ENCODE data around the gene WNT7B. TPM values are rescaled to one million over a fixed set of nuclear protein-coding genes. Genes with fewer than 3 reads are reported as not detected.
"Not testable (repeated sequence)": the region's sequence is repeated elsewhere in the genome, so short reads cannot be mapped to it uniquely, and the experiment has no call there.

Gene WNT7B
- total RNA-seq, 2 experiments from 2014 or later, result not detected

- no peak overlapping the region for H3K27ac Mint-ChIP-seq
- no peaks in the 10 kb centered on the region for H3K36me3 Mint-ChIP-seq (ENCODE audit: low read depth)
- H3K27me3 Mint-ChIP-seq (ENCODE audit: low read depth), result no peaks in the 10 kb centered on the region
- DNase-seq (no peak), ATAC-seq (no peak)
- H3K4me1 Mint-ChIP-seq (ENCODE audit: low read depth), result peaks cover 20% of the 10 kb centered on the region
- ChIA-PET POLR2A (interaction anchor here (0.8 to 1.8 kb wide), 6 partner anchors 27 to 110 kb away, joined by 3 to 16 read pairs (median 4); no protein-coding TSS in a partner anchor), CTCF (interaction anchor here (0.7 to 4.9 kb wide), 39 partner anchors 10 to 424 kb away, joined by 3 to 129 read pairs (median 7); partner anchors contain the start of genes CDPF1 and TRMU)
- H3K9me3 Mint-ChIP-seq (ENCODE audit: insufficient read depth), result no peaks in the 10 kb centered on the region
- no peak overlapping the region for H3K4me3 Mint-ChIP-seq
These were observed 30.3 kb upstream of the WNT7B start for GRCh38 chr22:46007003-46007847.

GRCh38 chr22:46006379-46007002 is 29.5 kb upstream of the WNT7B start:
- ATAC-seq (peak; percentile 91), DNase-seq (peak; percentile 90)
- H3K4me1 Mint-ChIP-seq (ENCODE audit: low read depth), result peaks cover 20% of the 10 kb centered on the region
- ChIA-PET POLR2A (interaction anchor here (0.8 to 1.8 kb wide), 5 partner anchors 28 to 111 kb away, joined by 3 to 16 read pairs (median 4); no protein-coding TSS in a partner anchor), CTCF (interaction anchor here (0.6 to 4.9 kb wide), 49 partner anchors 10 to 637 kb away, joined by 3 to 129 read pairs (median 5); partner anchors contain the start of genes CDPF1 and TRMU)
- H3K27me3 Mint-ChIP-seq (ENCODE audit: low read depth), result no peaks in the 10 kb centered on the region
- no peaks in the 10 kb centered on the region for H3K36me3 Mint-ChIP-seq (ENCODE audit: low read depth)
- H3K27ac Mint-ChIP-seq, result peak overlapping the region; percentile 6
- no peak overlapping the region for H3K4me3 Mint-ChIP-seq
- H3K9me3 Mint-ChIP-seq (ENCODE audit: insufficient read depth), result no peaks in the 10 kb centered on the region

- H3K4me3 Mint-ChIP-seq; ATAC-seq; H3K9me3 Mint-ChIP-seq (ENCODE audit: insufficient read depth); H3K36me3 Mint-ChIP-seq (ENCODE audit: low read depth); H3K27me3 Mint-ChIP-seq (ENCODE audit: low read depth); DNase-seq: not testable (repeated sequence)
- Mint-ChIP-seq H3K4me1 (ENCODE audit: low read depth) (peaks cover 20% of the 10 kb centered on the region), H3K27ac (peak overlapping the region; percentile 88)
- ChIA-PET CTCF (interaction anchor here (1.1 to 4.9 kb wide), 24 partner anchors 9 to 320 kb away, joined by 3 to 129 read pairs (median 12); no protein-coding TSS in a partner anchor), POLR2A (interaction anchor here (1.8 kb wide), 1 partner anchor 31 kb away, joined by 16 read pairs; no protein-coding TSS in a partner anchor)
These were observed 28.2 kb upstream of the WNT7B start for GRCh38 chr22:46005116-46005705.

- Mint-ChIP-seq H3K4me3 (peak overlapping the region; percentile 42), H3K27ac (peak overlapping the region; percentile 88), H3K27me3 (ENCODE audit: low read depth) (no peaks in the 10 kb centered on the region), H3K9me3 (ENCODE audit: insufficient read depth) (no peaks in the 10 kb centered on the region), H3K36me3 (ENCODE audit: low read depth) (no peaks in the 10 kb centered on the region), H3K4me1 (ENCODE audit: low read depth) (peaks cover 20% of the 10 kb centered on the region)
- ChIA-PET CTCF (interaction anchor here (1.1 to 4.9 kb wide), 7 partner anchors 8 to 113 kb away, joined by 3 to 129 read pairs (median 23); no protein-coding TSS in a partner anchor), POLR2A (no interaction called here)
- ATAC-seq (no peak), DNase-seq (peak; percentile 56)
These were observed 27.3 kb upstream of the WNT7B start for GRCh38 chr22:46004105-46004866.

- no peaks in the 10 kb centered on the region for H3K27me3 Mint-ChIP-seq (ENCODE audit: low read depth)
- H3K4me3 Mint-ChIP-seq, result no peak overlapping the region
- peak overlapping the region; percentile 88 for H3K27ac Mint-ChIP-seq
- ATAC-seq (no peak), DNase-seq (no peak)
- H3K4me1 Mint-ChIP-seq (ENCODE audit: low read depth), result peaks cover 22% of the 10 kb centered on the region
- POLR2A ChIA-PET, result no interaction called here
- H3K9me3 Mint-ChIP-seq (ENCODE audit: insufficient read depth), result no peaks in the 10 kb centered on the region
- H3K36me3 Mint-ChIP-seq (ENCODE audit: low read depth), result no peaks in the 10 kb centered on the region
- CTCF ChIA-PET, result interaction anchor here (1.0 to 3.9 kb wide), 3 partner anchors 9 to 114 kb away, joined by 3 to 18 read pairs (median 3); no protein-coding TSS in a partner anchor
These were observed 26.5 kb upstream of the WNT7B start for GRCh38 chr22:46003271-46004091.

GRCh38 chr22:46002757-46003270 is 25.9 kb upstream of the WNT7B start:
- ChIA-PET POLR2A (no interaction called here), CTCF (interaction anchor here (0.9 to 3.9 kb wide), 3 partner anchors 9 to 114 kb away, joined by 3 to 18 read pairs (median 3); no protein-coding TSS in a partner anchor)
- Mint-ChIP-seq H3K36me3 (ENCODE audit: low read depth) (no peaks in the 10 kb centered on the region), H3K9me3 (ENCODE audit: insufficient read depth) (no peaks in the 10 kb centered on the region), H3K4me1 (ENCODE audit: low read depth) (peaks cover 24% of the 10 kb centered on the region), H3K4me3 (no peak overlapping the region), H3K27ac (no peak overlapping the region), H3K27me3 (ENCODE audit: low read depth) (no peaks in the 10 kb centered on the region)
- ATAC-seq (no peak), DNase-seq (no peak)

- Mint-ChIP-seq H3K36me3 (ENCODE audit: low read depth) (no peaks in the 10 kb centered on the region), H3K27me3 (ENCODE audit: low read depth) (no peaks in the 10 kb centered on the region), H3K4me1 (ENCODE audit: low read depth) (peaks cover 35% of the 10 kb centered on the region), H3K27ac (no peak overlapping the region), H3K4me3 (no peak overlapping the region), H3K9me3 (ENCODE audit: insufficient read depth) (no peaks in the 10 kb centered on the region)
- CTCF ChIA-PET, result interaction anchor here (2.1 to 3.9 kb wide), 2 partner anchors 35 to 116 kb away, joined by 5 to 18 read pairs; no protein-coding TSS in a partner anchor
- ATAC-seq (no peak), DNase-seq (no peak)
- POLR2A ChIA-PET, result no interaction called here
These were observed 24.6 kb upstream of the WNT7B start for GRCh38 chr22:46001426-46002106.

GRCh38 chr22:46001046-46001425 is 24.1 kb upstream of the WNT7B start:
- DNase-seq (no peak), ATAC-seq (no peak)
- Mint-ChIP-seq H3K27me3 (ENCODE audit: low read depth) (no peaks in the 10 kb centered on the region), H3K4me3 (no peak overlapping the region), H3K9me3 (ENCODE audit: insufficient read depth) (no peaks in the 10 kb centered on the region), H3K4me1 (ENCODE audit: low read depth) (peaks cover 31% of the 10 kb centered on the region), H3K36me3 (ENCODE audit: low read depth) (no peaks in the 10 kb centered on the region), H3K27ac (no peak overlapping the region)
- ChIA-PET CTCF (interaction anchor here (2.1 to 3.9 kb wide), 2 partner anchors 36 to 116 kb away, joined by 5 to 18 read pairs; no protein-coding TSS in a partner anchor), POLR2A (interaction anchor here (0.5 kb wide), 1 partner anchor 299 kb away, joined by 3 read pairs; no protein-coding TSS in a partner anchor)

- POLR2A ChIA-PET, result interaction anchor here (0.5 to 1.1 kb wide), 2 partner anchors 8 to 300 kb away, joined by 3 read pairs; no protein-coding TSS in a partner anchor
- DNase-seq, result no peak
- no peaks in the 10 kb centered on the region for H3K27me3 Mint-ChIP-seq (ENCODE audit: low read depth)
- no peaks in the 10 kb centered on the region for H3K36me3 Mint-ChIP-seq (ENCODE audit: low read depth)
- H3K27ac Mint-ChIP-seq, result no peak overlapping the region
- ATAC-seq, result no peak
- no peak overlapping the region for H3K4me3 Mint-ChIP-seq
- no peaks in the 10 kb centered on the region for H3K9me3 Mint-ChIP-seq (ENCODE audit: insufficient read depth)
- H3K4me1 Mint-ChIP-seq (ENCODE audit: low read depth), result peaks cover 28% of the 10 kb centered on the region
- CTCF ChIA-PET, result interaction anchor here (2.1 to 3.9 kb wide), 2 partner anchors 36 to 117 kb away, joined by 5 to 18 read pairs; no protein-coding TSS in a partner anchor
These were observed 23.4 kb upstream of the WNT7B start for GRCh38 chr22:46000081-46001027.

Data from activated CD8-positive, alpha-beta T cell treated with anti-CD3 and anti-CD28 coated beads, Interleukin-2, amount 10 ng/mL, durations not matched to agents 7 days and 5 days (primary cell).